ENCODE measurements around the gene TBL2.
"Not testable (repeated sequence)": the region's sequence is repeated elsewhere in the genome, so short reads cannot be mapped to it uniquely, and the experiment has no call there.

Gene TBL2

DNA sequence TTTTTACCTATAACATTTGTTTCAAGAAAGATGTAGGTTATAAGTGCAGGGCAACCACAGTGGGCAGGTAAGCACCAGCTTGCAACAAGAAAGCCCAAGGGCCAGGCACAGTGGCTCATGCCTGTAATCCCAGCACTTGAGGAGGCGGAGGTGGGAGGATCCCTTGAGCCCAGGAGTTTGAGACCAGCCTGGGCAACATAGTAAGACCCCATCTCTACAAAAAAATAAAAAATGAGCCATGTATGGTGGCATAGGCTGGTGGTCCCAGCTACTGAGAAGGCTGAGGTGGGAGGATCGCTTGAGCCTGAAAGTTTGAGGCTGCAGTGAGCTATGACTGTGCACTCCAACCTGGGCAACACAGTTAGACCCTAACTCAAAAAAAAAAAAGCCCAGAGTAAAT, 33.7 kb downstream of the TBL2 start:
- H3K4me3 ChIP-seq (ENCODE audit: low read depth, low read length) = no peak overlapping the region
- H3K27ac ChIP-seq (ENCODE audit: low read depth, low read length) = no peak overlapping the region
- no peaks in the 10 kb centered on the region for H3K27me3 ChIP-seq (ENCODE audit: control insufficient read depth, insufficient read depth, low read length)
- peaks cover 39% of the 10 kb centered on the region for H3K36me3 ChIP-seq (ENCODE audit: control insufficient read depth, insufficient read depth, low read length)
- H3K9me3 ChIP-seq (ENCODE audit: control insufficient read depth, insufficient read depth, low read length) = no peaks in the 10 kb centered on the region
- no peaks in the 10 kb centered on the region for H3K4me1 ChIP-seq (ENCODE audit: control insufficient read depth, insufficient read depth, low read length)
- no peak overlapping the region for H3K9ac ChIP-seq (ENCODE audit: low read depth, low read length)

DNA sequence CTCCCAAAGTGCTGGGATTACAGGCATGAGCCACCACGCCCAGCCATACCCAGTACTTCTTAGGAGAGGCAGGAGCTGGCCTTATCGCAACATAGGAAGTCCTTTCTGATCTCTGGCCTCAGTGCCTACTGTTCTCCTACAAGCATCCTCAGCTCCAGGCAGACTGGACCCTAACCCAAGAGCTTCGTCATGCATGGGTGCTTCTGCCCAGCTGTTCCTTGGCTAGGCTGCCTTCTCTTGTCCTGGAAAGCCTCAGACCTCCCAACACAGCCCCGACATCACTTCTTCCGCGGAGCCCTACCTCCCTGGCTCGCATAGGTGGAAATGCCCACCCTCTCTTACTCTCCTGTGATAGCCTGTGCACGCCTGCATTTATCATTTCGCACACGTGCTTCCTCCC, 36.7 kb downstream of the TBL2 start:
- peaks cover 56% of the 10 kb centered on the region for H3K36me3 ChIP-seq (ENCODE audit: control insufficient read depth, insufficient read depth, low read length)
- H3K27ac ChIP-seq (ENCODE audit: low read depth, low read length) = no peak overlapping the region
- H3K9ac ChIP-seq (ENCODE audit: low read depth, low read length) = no peak overlapping the region
- no peak overlapping the region for H3K4me3 ChIP-seq (ENCODE audit: low read depth, low read length)
- H3K27me3 ChIP-seq (ENCODE audit: control insufficient read depth, insufficient read depth, low read length) = no peaks in the 10 kb centered on the region
- no peaks in the 10 kb centered on the region for H3K4me1 ChIP-seq (ENCODE audit: control insufficient read depth, insufficient read depth, low read length)
- H3K9me3 ChIP-seq (ENCODE audit: control insufficient read depth, insufficient read depth, low read length) = no peaks in the 10 kb centered on the region

DNA sequence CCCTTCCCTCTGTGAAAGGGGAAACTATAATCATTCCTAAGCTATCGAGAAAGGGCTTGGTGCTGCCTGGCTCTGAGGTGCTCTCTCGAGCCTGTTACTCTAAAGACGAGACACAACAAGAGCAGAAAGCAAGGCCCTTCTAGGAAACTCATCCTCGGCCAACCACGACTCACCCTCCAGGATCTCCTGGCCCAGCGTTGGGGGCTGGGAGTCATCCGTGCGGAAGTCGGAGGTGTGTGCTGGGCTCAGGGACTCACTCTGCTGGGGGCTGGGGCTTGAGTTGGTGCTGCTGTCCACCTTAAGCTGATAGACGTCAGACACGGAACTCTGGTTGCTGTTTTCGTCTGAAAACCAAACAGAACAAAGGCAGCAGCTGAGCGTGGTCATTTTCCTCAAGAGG, 38.7 kb downstream of the TBL2 start:
- Histone ChIP-seq H3K36me3 (ENCODE audit: control insufficient read depth, insufficient read depth, low read length) (peaks cover 64% of the 10 kb centered on the region), H3K4me1 (ENCODE audit: control insufficient read depth, insufficient read depth, low read length) (no peaks in the 10 kb centered on the region), H3K4me3 (ENCODE audit: low read depth, low read length) (no peak overlapping the region), H3K27me3 (ENCODE audit: control insufficient read depth, insufficient read depth, low read length) (no peaks in the 10 kb centered on the region), H3K27ac (ENCODE audit: low read depth, low read length) (no peak overlapping the region), H3K9ac (ENCODE audit: low read depth, low read length) (no peak overlapping the region), H3K9me3 (ENCODE audit: control insufficient read depth, insufficient read depth, low read length) (no peaks in the 10 kb centered on the region)

DNA sequence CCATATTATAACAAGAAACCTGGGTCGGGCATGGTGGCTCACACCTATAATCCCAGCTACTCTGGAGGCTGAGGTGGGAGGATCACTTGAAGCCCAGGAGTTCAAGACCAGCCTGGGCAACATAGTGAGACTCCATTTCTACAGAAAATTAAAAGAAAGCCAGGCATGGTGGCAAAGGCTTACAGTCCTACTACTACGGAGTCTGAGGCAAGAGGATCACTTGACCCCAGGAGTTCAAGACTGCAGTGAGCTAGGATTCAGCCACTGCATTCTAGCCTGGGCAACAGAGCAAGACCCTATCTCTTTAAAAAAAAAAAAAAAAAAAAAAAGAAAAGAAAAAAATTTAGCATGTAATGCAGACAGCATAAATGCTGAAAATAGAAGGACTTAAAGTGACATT, 39.9 kb downstream of the TBL2 start:
- not testable (repeated sequence) for H3K27ac ChIP-seq (ENCODE audit: low read depth, low read length); H3K9me3 ChIP-seq (ENCODE audit: control insufficient read depth, insufficient read depth, low read length); H3K4me3 ChIP-seq (ENCODE audit: low read depth, low read length); H3K9ac ChIP-seq (ENCODE audit: low read depth, low read length); H3K4me1 ChIP-seq (ENCODE audit: control insufficient read depth, insufficient read depth, low read length); H3K27me3 ChIP-seq (ENCODE audit: control insufficient read depth, insufficient read depth, low read length)
- peaks cover 60% of the 10 kb centered on the region for H3K36me3 ChIP-seq (ENCODE audit: control insufficient read depth, insufficient read depth, low read length)

DNA sequence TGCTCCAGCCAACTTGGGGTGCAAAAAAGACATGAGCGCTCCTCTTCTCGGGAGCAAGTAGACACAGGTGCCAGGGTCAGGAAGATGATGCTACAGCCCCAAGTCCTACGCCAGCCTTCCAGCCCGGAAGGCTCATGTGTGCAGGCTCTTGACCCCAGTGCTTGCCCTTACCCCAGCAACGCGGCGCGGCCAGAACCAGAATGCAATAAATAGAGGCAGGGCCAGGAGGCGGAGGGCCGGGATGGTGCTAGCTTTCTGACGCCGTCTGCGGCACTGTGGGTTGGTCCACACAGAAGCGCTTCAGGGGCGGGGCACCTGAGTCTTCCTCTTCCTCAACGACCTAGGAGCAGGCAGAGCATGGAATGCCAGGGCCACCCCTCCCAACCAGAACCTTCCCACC, 41.3 kb downstream of the TBL2 start:
- Histone ChIP-seq H3K9ac (ENCODE audit: low read depth, low read length) (no peak overlapping the region), H3K27ac (ENCODE audit: low read depth, low read length) (no peak overlapping the region), H3K4me1 (ENCODE audit: control insufficient read depth, insufficient read depth, low read length) (no peaks in the 10 kb centered on the region), H3K4me3 (ENCODE audit: low read depth, low read length) (no peak overlapping the region), H3K36me3 (ENCODE audit: control insufficient read depth, insufficient read depth, low read length) (peaks cover 50% of the 10 kb centered on the region), H3K27me3 (ENCODE audit: control insufficient read depth, insufficient read depth, low read length) (no peaks in the 10 kb centered on the region), H3K9me3 (ENCODE audit: control insufficient read depth, insufficient read depth, low read length) (no peaks in the 10 kb centered on the region)

DNA sequence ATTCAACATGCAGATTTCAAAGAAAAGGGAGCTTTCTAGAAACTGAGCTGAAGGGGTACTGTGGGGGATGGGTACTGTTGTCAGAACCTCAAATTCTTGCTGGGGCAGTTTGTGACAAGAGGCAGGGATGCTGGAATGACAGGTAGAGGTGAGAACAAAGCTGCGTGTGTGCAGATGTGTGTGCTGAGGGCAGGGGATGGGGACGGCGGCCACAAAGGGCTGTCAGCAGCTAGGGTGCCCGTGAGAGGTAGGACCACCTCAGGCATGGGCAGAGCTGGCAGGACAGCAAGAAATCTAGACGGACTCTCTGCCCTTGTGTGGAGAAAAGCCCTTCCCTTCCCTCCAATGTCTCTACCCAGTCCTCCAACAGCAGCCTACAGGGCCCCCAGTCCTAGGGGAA, 41.9 kb downstream of the TBL2 start:
- Histone ChIP-seq H3K9ac (ENCODE audit: low read depth, low read length) (no peak overlapping the region), H3K36me3 (ENCODE audit: control insufficient read depth, insufficient read depth, low read length) (peaks cover 45% of the 10 kb centered on the region), H3K27ac (ENCODE audit: low read depth, low read length) (no peak overlapping the region), H3K4me3 (ENCODE audit: low read depth, low read length) (no peak overlapping the region), H3K9me3 (ENCODE audit: control insufficient read depth, insufficient read depth, low read length) (no peaks in the 10 kb centered on the region), H3K27me3 (ENCODE audit: control insufficient read depth, insufficient read depth, low read length) (no peaks in the 10 kb centered on the region), H3K4me1 (ENCODE audit: control insufficient read depth, insufficient read depth, low read length) (no peaks in the 10 kb centered on the region)

DNA sequence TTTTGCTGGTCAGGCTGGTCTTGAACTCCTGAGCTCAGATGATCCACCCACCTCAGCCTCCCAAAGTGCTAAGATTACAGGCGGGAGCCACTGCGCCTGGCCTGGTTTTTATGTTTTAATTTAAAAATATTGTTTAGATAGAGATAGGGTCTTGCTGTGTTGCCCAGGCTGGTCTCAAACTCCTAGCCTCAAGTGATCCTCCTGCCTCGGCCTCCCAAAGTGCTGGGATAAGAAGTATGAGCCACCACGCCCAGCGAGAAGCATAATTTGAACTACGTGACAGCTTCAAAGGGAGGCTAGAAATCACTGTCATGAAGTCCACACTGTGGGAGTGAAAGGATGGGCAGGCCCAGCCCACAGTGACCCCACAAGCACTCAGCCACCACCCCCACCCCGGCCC, 42.5 kb downstream of the TBL2 start:
- not testable (repeated sequence) for H3K27me3 ChIP-seq (ENCODE audit: control insufficient read depth, insufficient read depth, low read length); H3K4me1 ChIP-seq (ENCODE audit: control insufficient read depth, insufficient read depth, low read length); H3K9me3 ChIP-seq (ENCODE audit: control insufficient read depth, insufficient read depth, low read length); H3K9ac ChIP-seq (ENCODE audit: low read depth, low read length); H3K27ac ChIP-seq (ENCODE audit: low read depth, low read length); H3K4me3 ChIP-seq (ENCODE audit: low read depth, low read length)
- peaks cover 42% of the 10 kb centered on the region for H3K36me3 ChIP-seq (ENCODE audit: control insufficient read depth, insufficient read depth, low read length)

DNA sequence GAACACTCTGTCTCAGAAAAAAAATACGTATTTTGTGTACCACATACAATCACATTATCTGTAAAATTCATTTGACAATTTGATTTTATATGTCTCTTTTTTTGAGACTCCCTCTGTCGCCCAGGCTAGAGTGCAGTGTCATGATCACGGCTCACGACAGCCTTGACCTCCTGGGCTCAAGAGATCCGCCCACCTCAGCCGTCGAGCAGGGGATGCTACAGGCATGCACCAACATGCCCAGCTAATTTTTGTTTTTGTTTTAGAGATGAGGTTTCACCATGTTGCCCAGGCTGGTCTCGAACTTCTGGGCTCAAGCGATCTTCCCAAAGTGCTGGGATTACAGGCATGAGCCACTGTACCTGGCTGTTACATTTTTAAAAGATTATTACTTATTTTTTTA, 44.6 kb downstream of the TBL2 start:
- Histone ChIP-seq H3K9ac (ENCODE audit: low read depth, low read length) (no peak overlapping the region), H3K4me3 (ENCODE audit: low read depth, low read length) (no peak overlapping the region), H3K36me3 (ENCODE audit: control insufficient read depth, insufficient read depth, low read length) (peaks cover 28% of the 10 kb centered on the region), H3K27ac (ENCODE audit: low read depth, low read length) (no peak overlapping the region), H3K9me3 (ENCODE audit: control insufficient read depth, insufficient read depth, low read length) (no peaks in the 10 kb centered on the region), H3K4me1 (ENCODE audit: control insufficient read depth, insufficient read depth, low read length) (no peaks in the 10 kb centered on the region), H3K27me3 (ENCODE audit: control insufficient read depth, insufficient read depth, low read length) (no peaks in the 10 kb centered on the region)

DNA sequence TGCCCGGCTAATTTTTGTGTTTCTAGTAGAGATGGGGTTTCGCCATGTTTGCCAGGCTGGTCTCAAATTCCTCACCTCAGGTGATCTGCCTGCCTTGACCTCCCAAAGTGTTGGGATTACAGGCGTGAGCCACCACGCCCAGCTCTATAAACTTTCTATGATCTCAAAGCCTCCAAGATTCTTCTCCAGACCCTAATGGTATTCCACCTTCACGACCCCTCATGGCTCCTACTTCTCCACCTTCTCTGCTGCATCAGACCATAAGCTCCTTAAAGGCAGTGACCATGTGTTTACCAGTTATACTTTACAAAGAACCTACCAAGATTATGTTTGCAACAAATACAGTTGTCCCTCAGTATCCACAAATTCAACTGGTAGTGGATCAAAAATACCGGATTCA, 46.2 kb downstream of the TBL2 start:
- Histone ChIP-seq H3K9me3 (ENCODE audit: control insufficient read depth, insufficient read depth, low read length) (no peaks in the 10 kb centered on the region), H3K27me3 (ENCODE audit: control insufficient read depth, insufficient read depth, low read length) (no peaks in the 10 kb centered on the region), H3K4me3 (ENCODE audit: low read depth, low read length) (no peak overlapping the region), H3K9ac (ENCODE audit: low read depth, low read length) (no peak overlapping the region), H3K36me3 (ENCODE audit: control insufficient read depth, insufficient read depth, low read length) (peaks cover 14% of the 10 kb centered on the region), H3K27ac (ENCODE audit: low read depth, low read length) (no peak overlapping the region), H3K4me1 (ENCODE audit: control insufficient read depth, insufficient read depth, low read length) (no peaks in the 10 kb centered on the region)

DNA sequence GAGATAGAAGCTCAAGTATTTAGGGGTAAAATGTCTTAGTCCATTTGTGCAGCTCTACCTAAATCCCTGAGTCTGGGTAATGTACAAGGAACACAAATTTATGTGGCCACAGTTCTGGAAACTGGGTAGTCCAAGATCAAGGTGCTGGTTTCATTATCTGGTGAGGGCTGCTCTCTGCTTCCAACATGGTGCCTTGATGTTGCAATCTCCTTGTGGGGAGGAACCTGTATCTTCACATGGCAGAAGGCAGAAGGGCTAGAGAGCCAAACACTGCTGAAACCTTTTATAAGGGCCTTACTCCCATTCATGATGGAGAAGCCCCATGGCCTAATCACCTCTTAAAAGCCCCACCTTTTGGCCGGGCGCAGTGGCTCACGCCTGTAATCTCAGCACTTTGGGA, 47.6 kb downstream of the TBL2 start:
- no peak overlapping the region for H3K4me3 ChIP-seq (ENCODE audit: low read depth, low read length)
- H3K27ac ChIP-seq (ENCODE audit: low read depth, low read length) = no peak overlapping the region
- no peak overlapping the region for H3K9ac ChIP-seq (ENCODE audit: low read depth, low read length)
- H3K9me3 ChIP-seq (ENCODE audit: control insufficient read depth, insufficient read depth, low read length) = no peaks in the 10 kb centered on the region
- no peaks in the 10 kb centered on the region for H3K27me3 ChIP-seq (ENCODE audit: control insufficient read depth, insufficient read depth, low read length)
- no peaks in the 10 kb centered on the region for H3K36me3 ChIP-seq (ENCODE audit: control insufficient read depth, insufficient read depth, low read length)
- no peaks in the 10 kb centered on the region for H3K4me1 ChIP-seq (ENCODE audit: control insufficient read depth, insufficient read depth, low read length)

DNA sequence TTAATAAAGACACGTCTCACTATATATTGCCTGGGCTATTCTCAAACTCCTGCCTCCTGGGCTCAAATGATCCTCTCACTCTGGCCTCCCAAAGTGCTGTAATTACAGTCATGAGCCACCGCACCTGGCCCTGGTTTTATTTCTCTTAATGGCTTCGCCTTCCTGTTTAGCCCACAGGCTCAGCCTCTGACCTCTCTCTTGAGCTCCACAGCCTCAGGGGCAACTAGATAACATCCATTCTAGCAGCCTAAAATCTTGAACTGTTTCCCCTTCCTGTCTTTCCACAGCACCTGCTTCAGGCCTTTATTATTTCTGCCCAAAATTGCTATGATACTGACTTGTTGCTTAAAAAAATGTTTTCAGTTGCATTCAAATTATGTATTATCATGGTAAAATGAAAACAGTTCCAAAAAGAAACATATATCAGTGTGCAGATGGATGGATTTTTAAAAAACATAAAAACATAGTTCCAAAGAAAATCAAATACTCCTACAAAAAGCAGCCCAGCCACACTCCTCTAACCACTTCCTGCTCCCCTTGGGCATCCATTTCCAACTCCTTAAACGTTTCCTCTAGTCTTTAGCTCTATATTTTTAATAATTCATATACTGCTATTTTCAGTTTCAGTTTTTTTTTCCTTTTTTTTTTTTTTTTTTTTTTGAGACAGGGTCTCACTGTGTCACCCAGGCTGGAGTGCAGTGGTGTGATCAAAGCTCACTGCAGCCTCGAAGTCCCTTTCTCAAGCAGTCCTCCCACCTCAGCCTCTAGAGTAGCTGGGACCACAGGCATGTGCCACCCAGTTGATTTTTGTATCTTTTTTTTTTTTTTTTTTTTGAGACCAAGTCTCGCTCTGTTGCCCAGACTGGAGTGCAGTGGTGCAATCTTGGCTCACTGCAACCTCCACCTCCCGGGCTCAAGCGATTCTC, 51.2 kb downstream of the TBL2 start:
- no peak overlapping the region for H3K4me3 ChIP-seq (ENCODE audit: low read depth, low read length)
- no peaks in the 10 kb centered on the region for H3K36me3 ChIP-seq (ENCODE audit: control insufficient read depth, insufficient read depth, low read length)
- H3K9ac ChIP-seq (ENCODE audit: low read depth, low read length) = no peak overlapping the region
- H3K9me3 ChIP-seq (ENCODE audit: control insufficient read depth, insufficient read depth, low read length) = no peaks in the 10 kb centered on the region
- no peak overlapping the region for H3K27ac ChIP-seq (ENCODE audit: low read depth, low read length)
- no peaks in the 10 kb centered on the region for H3K4me1 ChIP-seq (ENCODE audit: control insufficient read depth, insufficient read depth, low read length)
- no peaks in the 10 kb centered on the region for H3K27me3 ChIP-seq (ENCODE audit: control insufficient read depth, insufficient read depth, low read length)

Measured in HUES48 (cell line).